ENCODE measurements around the gene RIMBP2.

RIMBP2 gene

DNA sequence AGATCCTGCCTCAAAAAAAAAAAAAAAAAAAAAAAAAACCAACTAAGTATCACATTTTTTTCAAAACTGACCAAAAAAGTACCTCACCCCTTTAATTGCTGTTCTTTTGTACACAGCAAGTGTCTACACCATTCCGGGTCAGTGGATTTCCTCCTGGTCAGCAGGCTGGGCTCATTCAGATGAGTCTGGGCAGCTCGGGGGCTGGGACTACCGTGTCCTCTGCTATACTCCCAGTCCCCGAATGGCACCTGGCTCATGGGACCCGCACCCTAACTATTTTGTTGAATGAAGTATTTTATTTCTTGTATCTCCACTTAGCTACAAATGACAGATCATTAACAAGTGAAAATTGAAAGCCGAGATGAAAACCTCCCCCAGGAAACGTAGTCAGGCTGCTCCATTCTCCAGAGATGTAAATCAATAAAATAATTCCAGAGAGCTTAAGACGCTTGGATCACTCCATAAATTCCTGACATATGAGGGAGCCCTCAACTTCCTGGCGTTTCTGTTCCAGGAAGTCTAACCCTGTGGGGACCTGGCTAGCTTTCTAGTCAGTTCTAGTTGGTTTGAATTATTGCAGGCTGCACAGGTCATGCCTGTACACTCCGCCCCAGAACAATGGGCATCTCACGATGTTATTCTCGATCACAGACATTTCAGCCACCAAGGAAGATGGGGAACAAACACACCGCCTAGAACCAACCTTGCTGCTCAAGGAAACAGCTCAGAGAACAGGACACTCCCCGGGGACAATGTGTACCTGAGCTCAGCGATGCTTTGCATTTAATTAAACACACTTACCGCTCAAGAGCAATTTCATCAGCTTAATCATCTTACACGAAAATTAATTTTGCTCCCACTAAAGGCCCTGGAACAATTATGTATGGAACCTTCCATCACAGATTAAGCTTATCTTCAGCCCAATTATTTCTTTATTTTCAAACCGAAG lies 76.3 kb downstream of the RIMBP2 start:
- FAIRE-seq (no peak), DNase-seq (ENCODE audit: insufficient read length, low spot score) (no peak)

DNA sequence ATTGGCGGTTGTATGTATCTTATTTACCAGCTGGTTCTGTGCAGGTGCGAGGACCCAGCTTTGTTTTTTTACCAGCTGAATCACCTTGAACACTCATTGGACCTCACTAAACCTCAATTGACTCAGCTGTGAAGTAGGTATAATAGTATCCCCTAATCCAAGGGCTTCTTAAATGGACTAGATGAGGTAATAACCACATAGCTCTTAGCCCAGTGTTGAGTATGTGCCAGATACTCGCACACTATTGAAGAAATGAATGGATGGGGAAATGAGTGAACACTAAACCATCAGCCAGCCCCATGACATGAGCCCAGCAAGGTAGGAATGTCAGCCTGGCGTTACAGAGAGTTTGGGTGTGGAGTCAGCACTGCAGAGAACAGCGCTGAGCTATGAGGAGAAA lies 79.7 kb downstream of the RIMBP2 start:
- FAIRE-seq = no peak
- DNase-seq (ENCODE audit: insufficient read length, low spot score) = no peak

DNA sequence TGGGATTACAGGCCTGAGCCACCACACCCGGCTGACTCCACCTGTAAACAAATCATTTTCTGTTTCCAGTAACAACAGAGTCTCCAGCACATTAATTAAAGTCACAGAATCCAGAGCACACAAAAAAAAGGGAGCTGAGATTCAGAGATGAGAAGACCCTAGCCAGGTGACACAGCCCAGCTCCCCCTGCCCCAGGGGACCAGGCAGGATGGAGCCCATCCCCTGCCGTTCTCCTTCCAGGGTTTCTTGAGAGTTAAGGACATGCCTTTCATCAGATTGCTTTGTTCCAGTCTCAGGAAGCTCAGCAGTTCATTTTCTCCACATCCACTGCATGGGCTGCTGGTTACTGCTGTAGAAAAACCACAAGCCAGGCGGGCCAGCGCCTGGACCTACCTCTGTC lies 81.2 kb downstream of the RIMBP2 start:
- no peak for DNase-seq (ENCODE audit: insufficient read length, low spot score)
- no peak for FAIRE-seq

GRCh38 chr12:130633771-130634170 lies 82.3 kb downstream of the RIMBP2 start:
- no peak for FAIRE-seq
- DNase-seq (ENCODE audit: insufficient read length, low spot score) = no peak

- no peak for FAIRE-seq
- no peak for DNase-seq (ENCODE audit: insufficient read length, low spot score)
Measured at GRCh38 chr12:130632642-130633041, 83.5 kb downstream of the RIMBP2 start.

DNA sequence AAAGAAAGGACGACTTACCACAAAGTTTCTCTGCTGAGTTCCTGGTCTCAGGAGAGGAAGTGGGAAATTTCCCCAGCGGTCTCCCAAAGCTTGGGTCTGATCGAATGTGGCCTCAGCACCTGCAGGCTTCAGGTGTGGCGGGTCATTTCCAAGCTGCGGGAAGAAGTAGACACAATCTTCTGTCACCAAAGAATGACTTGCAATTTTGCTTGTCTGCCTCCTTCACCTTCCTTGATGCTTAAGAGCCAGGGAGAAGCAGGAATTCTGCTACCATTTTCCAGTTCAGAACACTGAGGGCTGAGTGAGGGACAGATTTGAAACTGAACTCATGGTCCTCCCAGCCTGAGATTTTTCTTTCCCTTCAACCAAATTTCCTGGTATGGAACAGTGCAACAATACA lies 87.8 kb downstream of the RIMBP2 start:
- FAIRE-seq (no peak), DNase-seq (ENCODE audit: insufficient read length, low spot score) (no peak)

DNA sequence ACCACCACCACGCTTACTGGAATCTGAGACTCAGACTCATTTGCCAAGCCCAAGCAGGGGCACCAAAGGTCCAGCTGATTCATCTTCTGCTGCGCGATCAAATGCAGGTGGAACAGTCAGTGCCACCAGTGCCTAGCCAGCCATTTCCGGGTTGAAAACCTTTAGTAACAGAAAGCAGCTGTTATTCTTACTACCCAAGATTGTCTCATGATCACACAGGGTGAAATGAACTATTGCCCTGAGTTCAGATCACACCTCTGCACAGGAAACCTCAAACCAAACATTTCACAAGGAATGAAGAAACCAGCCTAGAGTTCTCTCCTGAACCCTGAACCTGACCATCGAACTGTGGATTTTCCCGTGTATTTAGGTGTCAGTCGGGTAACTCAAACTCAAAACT lies 88.9 kb downstream of the RIMBP2 start:
- no peak for FAIRE-seq
- DNase-seq (ENCODE audit: insufficient read length, low spot score) = no peak

GRCh38 chr12:130626601-130627000 lies 89.5 kb downstream of the RIMBP2 start:
- DNase-seq (ENCODE audit: insufficient read length, low spot score) (no peak), FAIRE-seq (no peak)

- DNase-seq (ENCODE audit: insufficient read length, low spot score) (no peak), FAIRE-seq (no peak)
Measured at GRCh38 chr12:130625201-130625600, 90.9 kb downstream of the RIMBP2 start.

DNA sequence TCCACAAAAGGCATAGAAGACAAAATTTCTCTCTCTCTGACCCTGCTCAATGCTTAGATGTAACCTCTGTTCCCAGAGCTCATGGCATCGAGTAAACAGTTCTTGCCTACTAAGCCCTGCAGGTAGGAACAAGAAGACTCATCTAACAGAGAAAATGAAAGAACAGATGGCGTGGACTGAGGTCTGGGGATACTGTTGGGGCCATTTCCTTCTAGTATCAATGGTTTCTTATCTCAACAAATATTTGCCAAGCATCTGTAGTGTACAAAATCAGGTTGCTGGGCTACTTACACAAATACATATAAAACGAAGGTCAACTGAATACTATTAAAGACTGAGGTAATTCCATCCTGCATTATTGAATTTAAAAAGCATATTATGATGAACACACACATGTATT lies 93.3 kb downstream of the RIMBP2 start:
- DNase-seq (ENCODE audit: insufficient read length, low spot score) (no peak), FAIRE-seq (no peak)

DNA sequence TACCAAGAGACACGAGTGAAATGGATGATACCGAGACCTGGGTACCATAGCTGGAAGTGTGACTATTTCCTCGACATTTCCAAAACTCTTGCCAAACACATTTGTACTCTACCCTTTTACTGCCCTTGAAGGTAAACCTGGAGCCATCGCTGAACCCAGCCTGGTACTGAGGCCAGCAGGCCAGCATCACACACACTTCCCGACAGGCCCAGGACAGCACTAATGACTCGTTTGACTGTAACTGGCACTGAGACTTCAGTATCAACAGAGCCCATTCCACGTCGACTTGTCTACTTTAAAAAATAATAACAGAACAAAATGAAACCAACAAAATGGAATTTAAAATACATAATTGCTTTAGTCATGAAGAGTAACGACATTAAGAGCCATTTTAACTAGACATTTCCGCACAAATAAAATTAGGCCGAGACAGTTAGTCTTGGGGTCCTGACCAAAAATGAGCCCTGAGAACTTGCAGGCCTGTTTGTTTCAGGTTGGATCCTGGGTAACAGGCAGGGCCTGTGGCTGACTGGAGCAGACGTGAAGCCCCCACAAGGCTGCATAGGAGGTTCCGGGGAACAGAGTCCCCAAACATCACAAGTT lies 94.3 kb downstream of the RIMBP2 start:
- no peak for FAIRE-seq
- DNase-seq (ENCODE audit: insufficient read length, low spot score) = no peak

- DNase-seq (ENCODE audit: insufficient read length, low spot score) (no peak), FAIRE-seq (no peak)
Measured at GRCh38 chr12:130620756-130621155, 95.3 kb downstream of the RIMBP2 start.

DNA sequence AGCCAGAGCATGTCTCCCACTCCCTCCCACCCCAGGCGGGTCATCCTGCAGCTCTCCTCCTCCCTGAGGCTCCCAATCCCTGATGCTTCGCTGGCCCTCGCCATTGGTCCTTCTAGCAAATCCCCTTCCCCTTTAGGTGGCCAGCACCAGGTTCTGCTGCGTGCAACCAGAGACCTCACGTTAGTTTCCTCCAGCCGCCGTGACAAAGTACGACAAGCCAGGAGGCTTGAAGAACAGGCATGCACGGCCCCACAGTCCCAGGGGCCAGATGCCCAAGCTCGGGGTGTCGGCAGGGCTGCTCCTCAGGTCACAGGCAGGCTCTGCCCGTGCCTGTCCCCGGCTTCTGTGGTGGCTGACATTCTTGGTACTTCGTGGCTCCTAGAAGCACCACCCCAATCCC lies 95.8 kb downstream of the RIMBP2 start:
- DNase-seq (ENCODE audit: insufficient read length, low spot score) (no peak), FAIRE-seq (no peak)

DNA sequence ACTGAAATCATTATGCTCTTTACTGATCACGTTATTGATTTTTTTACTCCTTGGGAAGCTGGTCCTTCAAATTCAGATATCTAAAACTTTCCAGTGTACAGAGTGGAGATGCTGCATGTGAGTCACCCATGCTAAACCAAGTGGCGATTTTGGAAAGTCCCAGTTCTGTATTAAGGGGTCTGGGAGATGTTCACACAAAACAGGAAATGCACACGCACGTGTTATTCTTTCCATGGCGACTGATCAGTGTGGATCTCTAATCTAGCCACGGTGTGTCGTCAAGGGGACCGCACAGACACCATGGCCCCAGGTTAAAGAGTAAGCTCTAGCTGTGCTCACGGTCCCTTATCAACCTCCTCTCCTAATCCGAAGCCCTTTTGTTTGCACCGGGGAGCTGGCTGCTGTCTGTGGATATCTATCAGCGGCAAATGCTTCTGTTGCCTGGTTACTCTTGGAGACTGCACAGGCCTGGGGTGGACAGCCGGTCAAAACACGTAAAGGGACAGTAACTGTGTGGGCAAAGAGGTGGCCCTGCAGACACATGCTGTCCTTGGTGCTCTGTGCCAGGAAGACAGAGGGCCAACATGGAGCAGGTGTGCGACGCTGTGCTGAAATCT lies 96.6 kb downstream of the RIMBP2 start:
- DNase-seq (ENCODE audit: insufficient read length, low spot score) = no peak
- no peak for FAIRE-seq

- DNase-seq (ENCODE audit: insufficient read length, low spot score) = no peak
- FAIRE-seq = no peak
Measured at GRCh38 chr12:130617219-130617618, 98.9 kb downstream of the RIMBP2 start.

DNA sequence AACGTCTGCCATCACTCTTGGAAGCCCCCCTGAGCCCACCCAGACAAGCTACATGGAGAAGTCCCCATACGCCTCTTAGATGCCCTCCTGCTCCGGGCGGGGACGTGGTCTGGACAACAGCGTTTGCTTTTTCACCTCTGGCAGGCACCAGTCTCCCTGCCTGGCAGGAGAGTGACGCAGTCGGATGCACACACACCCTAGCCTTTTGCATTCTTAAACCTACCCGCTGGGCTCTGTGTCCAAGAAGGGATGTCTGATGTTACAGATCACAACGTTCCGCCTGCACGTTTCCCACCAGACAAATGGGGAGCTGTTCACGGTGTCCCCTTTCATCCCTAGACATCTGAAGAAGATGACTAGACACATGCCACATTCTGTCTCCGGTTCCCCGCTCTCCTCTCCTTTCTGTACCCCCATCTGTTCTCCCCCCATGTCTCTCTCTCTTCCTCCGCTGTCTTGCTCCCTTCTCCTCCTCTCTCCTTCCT lies 100.2 kb downstream of the RIMBP2 start:
- no peak for DNase-seq (ENCODE audit: insufficient read length, low spot score)
- FAIRE-seq = no peak

DNA sequence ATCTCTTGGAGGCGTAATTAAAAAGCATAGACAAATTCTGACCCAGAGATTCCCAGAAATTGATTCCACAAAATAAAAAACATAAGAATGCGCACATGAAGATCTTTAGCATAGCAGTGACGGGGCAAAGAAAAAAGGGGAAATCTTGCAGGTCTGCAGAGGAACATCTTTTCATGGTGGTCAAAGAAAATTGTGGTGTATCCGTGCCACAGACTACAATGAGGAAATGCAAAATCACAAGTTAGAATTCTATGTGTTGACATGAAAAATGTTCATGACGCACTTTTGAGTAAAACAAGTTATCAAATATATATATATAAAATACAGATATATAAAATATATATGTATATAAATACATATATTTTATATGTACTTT lies 101.6 kb downstream of the RIMBP2 start:
- no peak for FAIRE-seq
- no peak for DNase-seq (ENCODE audit: insufficient read length, low spot score)

GRCh38 chr12:130613831-130614529 lies 102.1 kb downstream of the RIMBP2 start:
- no peak for FAIRE-seq

GRCh38 chr12:130613131-130613530 lies 103.0 kb downstream of the RIMBP2 start:
- no peak for FAIRE-seq
- DNase-seq (ENCODE audit: insufficient read length, low spot score) = no peak

More at GRCh38 chr12:130613831-130614529, 102.1 kb downstream of the RIMBP2 start:
- DNase-seq (ENCODE audit: insufficient read length, low spot score) = no peak

DNA sequence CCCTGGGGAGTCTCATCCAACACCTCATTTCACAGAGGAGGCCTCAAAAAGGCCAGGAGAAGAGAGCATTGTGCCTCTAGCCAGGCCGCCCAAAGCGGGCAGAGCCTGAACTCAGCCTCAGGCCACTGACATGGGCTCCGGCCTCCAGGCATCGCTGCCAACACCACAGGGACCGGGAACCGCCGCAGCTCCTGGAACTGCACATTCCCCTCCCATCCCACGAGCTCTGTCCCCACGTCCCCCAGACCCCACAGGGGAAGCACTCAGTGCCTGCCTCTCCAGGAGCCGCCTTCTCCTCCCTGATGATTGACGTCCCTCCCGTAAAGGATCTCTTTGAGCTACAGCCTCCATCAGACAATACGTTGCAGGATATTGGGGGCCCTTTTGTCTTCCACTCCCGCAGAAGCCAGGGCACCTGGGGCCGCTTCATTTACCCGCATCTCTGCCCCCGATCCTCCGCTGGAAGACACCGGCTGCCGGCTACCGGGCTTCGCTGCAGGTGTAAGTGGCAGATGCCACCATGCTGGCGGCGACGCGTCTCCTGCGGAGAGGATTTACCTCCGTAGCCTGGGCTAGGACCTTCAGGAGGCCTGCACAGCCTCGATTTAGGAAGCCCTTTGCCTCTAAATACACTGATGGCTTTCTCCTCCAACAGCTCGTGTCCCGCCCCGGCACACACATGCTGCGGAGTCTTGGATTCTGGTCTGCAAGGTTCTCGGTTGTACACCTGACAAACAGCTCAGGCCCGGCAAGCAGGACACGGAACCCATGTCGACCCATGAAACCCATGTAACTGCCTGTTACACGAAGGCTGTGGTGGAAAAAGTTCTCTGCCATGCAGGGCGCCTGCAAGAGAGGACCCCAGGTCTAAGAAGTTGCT lies 104.8 kb downstream of the RIMBP2 start:
- DNase-seq (ENCODE audit: insufficient read length, low spot score) = no peak
- FAIRE-seq = no peak
